ENCODE data around the gene SLC22A17. TPM values are rescaled to one million over a fixed set of nuclear protein-coding genes. Genes with fewer than 3 reads are reported as not detected.

The SLC22A17 gene
- total and polyA plus RNA-seq, 9 of the 15 experiments (the other 6 are each of a cell fraction or from before 2014, with no cell fraction given), result 0.07 to 0.09 TPM; not detected in 7

GRCh38 chr14:23302290-23303225, 50.1 kb downstream of the SLC22A17 start, which contains the start of gene PPP1R3E (continued):
- TF ChIP-seq ZNF780A (CRISPR knock-in tag; IDR thresholded peaks at IDR 0.05) (no peak), GABPB1 (CRISPR knock-in tag; IDR thresholded peaks at IDR 0.05) (peak; percentile 31; the same call in 1 of the 2 replicates), LCOR (CRISPR knock-in tag; IDR thresholded peaks at IDR 0.05) (no peak), ZNF639 (CRISPR knock-in tag; conservative IDR thresholded peaks at IDR 0.05 in 1 of 2, IDR thresholded peaks at IDR 0.05 in 1 of 2) (peak in 1 of 2 experiments; percentile 22; a peak in 1 of 4 replicates), TCF3 (CRISPR knock-in tag; IDR thresholded peaks at IDR 0.05) (no peak), NFXL1 (CRISPR knock-in tag; IDR thresholded peaks at IDR 0.05) (no peak), CBFB (CRISPR knock-in tag; IDR thresholded peaks at IDR 0.05) (peak; percentile 39; the same call in 1 of the 2 replicates), MCM5 (IDR thresholded peaks at IDR 0.05; ENCODE audit: low read depth) (no peak), ZNF764 (CRISPR knock-in tag; IDR thresholded peaks at IDR 0.05; ENCODE audit: low read depth) (no peak), HSF4 (CRISPR knock-in tag; IDR thresholded peaks at IDR 0.05; ENCODE audit: borderline replicate concordance) (no peak), FOXK2 (conservative IDR thresholded peaks at IDR 0.05 in 1 of 2, IDR thresholded peaks at IDR 0.05 in 1 of 2; ENCODE audit: low read depth in 2 of 2) (no peak), TEAD4 (IDR thresholded peaks at IDR 0.05; ENCODE audit: low read length) (no peak), TEAD4 (CRISPR knock-in tag; IDR thresholded peaks at IDR 0.05; ENCODE audit: borderline replicate concordance) (peak; percentile 38; the same call in 1 of the 2 replicates), EWSR1 (IDR thresholded peaks at IDR 0.05; ENCODE audit: borderline replicate concordance, low read depth, partially characterized antibody) (no peak), ZNF224 (CRISPR knock-in tag; IDR thresholded peaks at IDR 0.05) (no peak), PHF8 (IDR thresholded peaks at IDR 0.05; ENCODE audit: borderline replicate concordance, low read length) (peak; percentile 61; the same call in 1 of the 2 replicates), PRMT5 (CRISPR knock-in tag; IDR thresholded peaks at IDR 0.05) (no peak), ZC3H8 (IDR thresholded peaks at IDR 0.05) (no peak)
- TF ChIP-seq, protein P1, sequence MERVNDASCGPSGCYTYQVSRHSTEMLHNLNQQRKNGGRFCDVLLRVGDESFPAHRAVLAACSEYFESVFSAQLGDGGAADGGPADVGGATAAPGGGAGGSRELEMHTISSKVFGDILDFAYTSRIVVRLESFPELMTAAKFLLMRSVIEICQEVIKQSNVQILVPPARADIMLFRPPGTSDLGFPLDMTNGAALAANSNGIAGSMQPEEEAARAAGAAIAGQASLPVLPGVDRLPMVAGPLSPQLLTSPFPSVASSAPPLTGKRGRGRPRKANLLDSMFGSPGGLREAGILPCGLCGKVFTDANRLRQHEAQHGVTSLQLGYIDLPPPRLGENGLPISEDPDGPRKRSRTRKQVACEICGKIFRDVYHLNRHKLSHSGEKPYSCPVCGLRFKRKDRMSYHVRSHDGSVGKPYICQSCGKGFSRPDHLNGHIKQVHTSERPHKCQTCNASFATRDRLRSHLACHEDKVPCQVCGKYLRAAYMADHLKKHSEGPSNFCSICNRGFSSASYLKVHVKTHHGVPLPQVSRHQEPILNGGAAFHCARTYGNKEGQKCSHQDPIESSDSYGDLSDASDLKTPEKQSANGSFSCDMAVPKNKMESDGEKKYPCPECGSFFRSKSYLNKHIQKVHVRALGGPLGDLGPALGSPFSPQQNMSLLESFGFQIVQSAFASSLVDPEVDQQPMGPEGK (CRISPR knock-in tag; IDR thresholded peaks at IDR 0.05; ENCODE audit: borderline replicate concordance), result no peak
- TF ChIP-seq, protein P2, sequence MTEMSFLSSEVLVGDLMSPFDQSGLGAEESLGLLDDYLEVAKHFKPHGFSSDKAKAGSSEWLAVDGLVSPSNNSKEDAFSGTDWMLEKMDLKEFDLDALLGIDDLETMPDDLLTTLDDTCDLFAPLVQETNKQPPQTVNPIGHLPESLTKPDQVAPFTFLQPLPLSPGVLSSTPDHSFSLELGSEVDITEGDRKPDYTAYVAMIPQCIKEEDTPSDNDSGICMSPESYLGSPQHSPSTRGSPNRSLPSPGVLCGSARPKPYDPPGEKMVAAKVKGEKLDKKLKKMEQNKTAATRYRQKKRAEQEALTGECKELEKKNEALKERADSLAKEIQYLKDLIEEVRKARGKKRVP (CRISPR knock-in tag; IDR thresholded peaks at IDR 0.05), result no peak
- TF ChIP-seq, protein P3, sequence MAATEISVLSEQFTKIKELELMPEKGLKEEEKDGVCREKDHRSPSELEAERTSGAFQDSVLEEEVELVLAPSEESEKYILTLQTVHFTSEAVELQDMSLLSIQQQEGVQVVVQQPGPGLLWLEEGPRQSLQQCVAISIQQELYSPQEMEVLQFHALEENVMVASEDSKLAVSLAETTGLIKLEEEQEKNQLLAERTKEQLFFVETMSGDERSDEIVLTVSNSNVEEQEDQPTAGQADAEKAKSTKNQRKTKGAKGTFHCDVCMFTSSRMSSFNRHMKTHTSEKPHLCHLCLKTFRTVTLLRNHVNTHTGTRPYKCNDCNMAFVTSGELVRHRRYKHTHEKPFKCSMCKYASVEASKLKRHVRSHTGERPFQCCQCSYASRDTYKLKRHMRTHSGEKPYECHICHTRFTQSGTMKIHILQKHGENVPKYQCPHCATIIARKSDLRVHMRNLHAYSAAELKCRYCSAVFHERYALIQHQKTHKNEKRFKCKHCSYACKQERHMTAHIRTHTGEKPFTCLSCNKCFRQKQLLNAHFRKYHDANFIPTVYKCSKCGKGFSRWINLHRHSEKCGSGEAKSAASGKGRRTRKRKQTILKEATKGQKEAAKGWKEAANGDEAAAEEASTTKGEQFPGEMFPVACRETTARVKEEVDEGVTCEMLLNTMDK (IDR thresholded peaks at IDR 0.05; ENCODE audit: borderline replicate concordance, insufficient read depth, low read depth, low read length, poor library complexity, severe bottlenecking), result no peak
